IPS-15b (cell line): ENCODE data around the gene IMP4.

Source experiments
- H3K27me3 ChIP-seq: one replicate; pipeline ENCODE4 v1.6.1; 2013; ENCODE audit warnings: low read length; ENCODE audit not compliant: control insufficient read depth, insufficient read depth
- H3K36me3 ChIP-seq: one replicate; pipeline ENCODE4 v1.6.1; 2013; ENCODE audit warnings: low read length; ENCODE audit not compliant: control insufficient read depth, insufficient read depth
- H3K4me1 ChIP-seq: one replicate; pipeline ENCODE4 v1.6.1; 2013; ENCODE audit warnings: mild to moderate bottlenecking, low read length; ENCODE audit not compliant: control insufficient read depth, insufficient read depth
- H3K4me3 ChIP-seq: one replicate; pipeline ENCODE4 v1.5.1; 2013; ENCODE audit warnings: low read depth, low read length
- H3K9ac ChIP-seq: one replicate; pipeline ENCODE4 v1.6.1; 2013; ENCODE audit warnings: low read depth, mild to moderate bottlenecking, low read length
- H3K9me3 ChIP-seq: one replicate; pipeline ENCODE4 v1.6.1; 2013; ENCODE audit warnings: mild to moderate bottlenecking, low read length; ENCODE audit not compliant: control insufficient read depth, insufficient read depth

Gene IMP4

GRCh38 chr2:130349174-130349573 is 6.5 kb downstream of the IMP4 start:
- Histone ChIP-seq H3K36me3 (peaks cover 35% of the 10 kb centered on the region), H3K9ac (no peak overlapping the region)

DNA sequence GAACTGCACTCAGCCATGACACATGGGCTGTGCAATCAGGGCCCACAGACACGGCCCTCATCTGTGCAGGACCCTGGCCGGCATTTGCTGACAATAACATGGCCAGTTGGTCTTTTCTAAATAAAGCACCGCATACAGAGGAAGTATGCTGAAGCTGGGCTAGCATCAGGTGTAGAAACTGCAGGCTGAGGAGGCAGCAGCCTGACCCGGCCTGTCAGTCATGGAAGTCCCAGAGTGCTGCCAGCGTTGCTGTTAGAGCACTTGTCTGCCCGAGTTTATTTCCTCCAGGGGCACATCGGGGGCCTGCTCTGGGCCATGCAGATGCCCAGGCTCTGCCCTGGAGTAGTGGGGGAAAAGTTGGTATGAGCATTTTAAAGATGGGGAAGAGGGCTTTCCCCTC is 9.0 kb downstream of the IMP4 start:
- H3K4me1 ChIP-seq = peaks cover 4% of the 10 kb centered on the region
- H3K27me3 ChIP-seq = peaks cover 29% of the 10 kb centered on the region
- no peaks in the 10 kb centered on the region for H3K9me3 ChIP-seq
- no peak overlapping the region for H3K9ac ChIP-seq
- H3K36me3 ChIP-seq = peaks cover 12% of the 10 kb centered on the region
- H3K4me3 ChIP-seq = no peak overlapping the region

More at GRCh38 chr2:130349174-130349573, 6.5 kb downstream of the IMP4 start:
- Histone ChIP-seq H3K4me1 (peaks cover 4% of the 10 kb centered on the region), H3K9me3 (no peaks in the 10 kb centered on the region), H3K27me3 (peaks cover 11% of the 10 kb centered on the region), H3K4me3 (no peak overlapping the region)

DNA sequence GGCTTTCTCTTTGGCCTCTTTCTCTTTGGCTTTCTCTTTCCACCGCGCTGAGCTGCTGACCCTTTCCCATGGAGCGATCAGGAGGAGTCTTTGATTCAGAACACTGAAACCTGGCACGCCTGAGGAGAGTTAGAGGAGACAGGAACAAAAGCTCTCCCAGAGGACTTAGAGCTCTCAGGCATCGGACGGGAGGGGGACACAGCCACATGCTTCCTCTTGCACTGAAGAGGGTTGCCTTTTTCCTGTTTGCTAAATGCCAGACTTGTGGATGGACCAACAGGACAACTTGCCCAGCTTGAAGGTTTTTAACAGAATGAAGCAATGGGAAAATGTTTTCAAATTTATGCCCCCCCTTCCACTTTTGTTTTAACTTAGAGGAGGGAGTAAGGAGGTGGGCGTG is 9.5 kb downstream of the IMP4 start:
- Histone ChIP-seq H3K4me1 (peaks cover 4% of the 10 kb centered on the region), H3K9ac (no peak overlapping the region), H3K27me3 (peaks cover 35% of the 10 kb centered on the region), H3K36me3 (peaks cover 7% of the 10 kb centered on the region), H3K9me3 (no peaks in the 10 kb centered on the region), H3K4me3 (no peak overlapping the region)

DNA sequence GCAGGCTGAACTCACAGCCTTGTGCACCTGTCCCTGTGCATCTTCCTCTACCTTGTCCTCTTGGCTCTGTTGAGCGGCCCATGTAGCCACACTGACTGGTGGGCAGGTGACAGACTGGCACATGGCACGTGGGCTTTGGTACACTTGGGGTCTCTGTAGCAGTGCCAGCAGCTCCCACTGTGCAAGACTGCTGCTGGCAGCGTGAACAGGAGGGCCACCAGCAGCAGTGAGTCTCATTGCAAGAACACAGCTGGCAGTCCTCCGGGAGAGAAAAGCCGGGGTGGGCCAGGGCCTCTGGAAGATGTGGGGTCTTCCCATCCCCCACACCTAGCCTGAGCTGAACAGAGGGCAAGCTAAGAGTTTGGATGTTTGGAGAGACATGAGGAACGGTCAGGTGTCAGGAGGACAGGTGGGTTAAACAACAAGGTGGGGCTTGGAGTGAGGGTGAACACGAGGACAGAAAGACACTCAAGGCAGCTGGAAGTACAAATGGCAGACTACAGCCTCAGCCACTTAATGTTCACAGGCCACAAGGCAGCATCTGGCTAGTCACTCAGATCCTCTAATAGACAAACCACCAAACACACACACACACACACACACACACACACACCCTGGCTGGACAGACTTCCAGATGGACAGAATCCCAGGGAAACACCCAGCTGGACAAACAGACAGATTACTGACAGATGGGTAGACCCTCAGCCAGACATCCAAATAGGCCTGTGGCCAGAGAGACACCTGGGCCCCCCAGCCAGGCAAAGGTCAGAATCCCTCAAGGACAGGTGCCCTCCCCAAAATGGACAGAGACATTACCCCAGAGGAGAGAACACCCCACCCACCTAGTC is 10.8 kb downstream of the IMP4 start:
- no peaks in the 10 kb centered on the region for H3K36me3 ChIP-seq
- H3K27me3 ChIP-seq = peaks cover 36% of the 10 kb centered on the region
- no peaks in the 10 kb centered on the region for H3K9me3 ChIP-seq
- peaks cover 4% of the 10 kb centered on the region for H3K4me1 ChIP-seq
- no peak overlapping the region for H3K4me3 ChIP-seq
- no peak overlapping the region for H3K9ac ChIP-seq

DNA sequence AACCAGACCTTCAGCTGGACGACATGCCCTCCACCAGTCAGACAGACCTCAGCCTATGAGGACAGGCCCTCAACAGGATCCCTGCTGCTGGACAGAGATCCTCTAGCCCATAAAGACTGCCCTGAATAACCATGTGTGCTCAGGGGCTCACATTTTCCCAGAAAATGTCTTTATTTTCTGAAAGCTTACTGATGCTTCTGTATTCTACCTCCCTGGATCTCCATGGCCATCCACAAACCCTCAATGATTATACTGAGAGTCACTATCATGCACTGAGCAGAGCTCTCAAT is 11.4 kb downstream of the IMP4 start:
- no peaks in the 10 kb centered on the region for H3K9me3 ChIP-seq
- peaks cover 36% of the 10 kb centered on the region for H3K27me3 ChIP-seq
- H3K4me3 ChIP-seq = no peak overlapping the region
- no peaks in the 10 kb centered on the region for H3K36me3 ChIP-seq
- H3K4me1 ChIP-seq = peaks cover 4% of the 10 kb centered on the region
- no peak overlapping the region for H3K9ac ChIP-seq

DNA sequence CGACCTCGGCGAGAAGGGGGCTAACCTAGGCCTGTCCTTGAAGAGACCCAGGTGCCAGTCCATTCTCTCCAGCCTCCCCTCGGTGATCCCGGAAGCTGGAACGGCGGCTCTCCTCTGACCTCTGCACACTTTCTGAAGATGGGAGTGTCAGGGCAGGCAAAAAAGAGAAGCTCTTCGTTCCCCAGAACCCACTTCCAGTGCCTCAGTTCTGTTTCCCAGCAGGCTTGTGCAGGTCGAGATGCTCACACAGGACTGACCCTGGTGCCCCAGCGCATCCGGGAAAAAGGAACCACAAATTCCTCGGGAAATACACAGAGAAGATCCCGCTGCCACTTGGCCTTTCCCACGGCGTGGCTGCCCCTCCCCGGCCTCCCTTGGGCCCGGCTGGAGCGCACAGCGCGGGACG is 12.5 kb downstream of the IMP4 start:
- Histone ChIP-seq H3K9ac (no peak overlapping the region), H3K9me3 (no peaks in the 10 kb centered on the region), H3K36me3 (no peaks in the 10 kb centered on the region), H3K4me1 (peaks cover 4% of the 10 kb centered on the region), H3K27me3 (peaks cover 36% of the 10 kb centered on the region), H3K4me3 (peak overlapping the region; percentile 61)

GRCh38 chr2:130355578-130356431 is 13.1 kb downstream of the IMP4 start, which contains the start of gene PTPN18:
TSS of gene PTPN18 (plus strand) at chr2:130356056. CDS start at chr2:130356108, 52 bp downstream.
- Histone ChIP-seq H3K9me3 (no peaks in the 10 kb centered on the region), H3K4me3 (peak within 1 kb of the TSS; percentile 61), H3K4me1 (peaks cover 4% of the 10 kb centered on the region), H3K36me3 (no peaks in the 10 kb centered on the region), H3K27me3 (peaks cover 36% of the 10 kb centered on the region), H3K9ac (peak within 1 kb of the TSS; percentile 5)

DNA sequence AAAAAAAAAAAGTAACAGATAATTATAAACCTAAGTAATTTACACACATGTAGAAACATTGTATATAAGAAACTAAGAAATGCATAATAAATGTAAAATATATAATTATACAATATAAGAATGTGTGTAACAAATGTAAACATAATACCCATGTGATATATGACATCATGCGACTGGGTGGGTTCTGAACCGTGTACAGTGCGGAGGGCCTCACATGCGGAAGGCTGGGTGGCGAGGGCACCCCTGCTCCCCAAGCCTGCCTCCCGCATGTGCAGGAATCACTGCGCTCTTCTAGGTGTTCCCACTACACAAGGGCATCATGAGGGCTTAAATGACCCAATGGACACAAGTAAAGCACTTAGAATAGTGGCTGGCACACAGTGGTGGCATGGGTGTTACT is 15.2 kb downstream of the IMP4 start:
- H3K27me3 ChIP-seq = peaks cover 36% of the 10 kb centered on the region
- H3K4me1 ChIP-seq = no peaks in the 10 kb centered on the region
- no peak overlapping the region for H3K4me3 ChIP-seq
- no peak overlapping the region for H3K9ac ChIP-seq
- no peaks in the 10 kb centered on the region for H3K9me3 ChIP-seq
- no peaks in the 10 kb centered on the region for H3K36me3 ChIP-seq

DNA sequence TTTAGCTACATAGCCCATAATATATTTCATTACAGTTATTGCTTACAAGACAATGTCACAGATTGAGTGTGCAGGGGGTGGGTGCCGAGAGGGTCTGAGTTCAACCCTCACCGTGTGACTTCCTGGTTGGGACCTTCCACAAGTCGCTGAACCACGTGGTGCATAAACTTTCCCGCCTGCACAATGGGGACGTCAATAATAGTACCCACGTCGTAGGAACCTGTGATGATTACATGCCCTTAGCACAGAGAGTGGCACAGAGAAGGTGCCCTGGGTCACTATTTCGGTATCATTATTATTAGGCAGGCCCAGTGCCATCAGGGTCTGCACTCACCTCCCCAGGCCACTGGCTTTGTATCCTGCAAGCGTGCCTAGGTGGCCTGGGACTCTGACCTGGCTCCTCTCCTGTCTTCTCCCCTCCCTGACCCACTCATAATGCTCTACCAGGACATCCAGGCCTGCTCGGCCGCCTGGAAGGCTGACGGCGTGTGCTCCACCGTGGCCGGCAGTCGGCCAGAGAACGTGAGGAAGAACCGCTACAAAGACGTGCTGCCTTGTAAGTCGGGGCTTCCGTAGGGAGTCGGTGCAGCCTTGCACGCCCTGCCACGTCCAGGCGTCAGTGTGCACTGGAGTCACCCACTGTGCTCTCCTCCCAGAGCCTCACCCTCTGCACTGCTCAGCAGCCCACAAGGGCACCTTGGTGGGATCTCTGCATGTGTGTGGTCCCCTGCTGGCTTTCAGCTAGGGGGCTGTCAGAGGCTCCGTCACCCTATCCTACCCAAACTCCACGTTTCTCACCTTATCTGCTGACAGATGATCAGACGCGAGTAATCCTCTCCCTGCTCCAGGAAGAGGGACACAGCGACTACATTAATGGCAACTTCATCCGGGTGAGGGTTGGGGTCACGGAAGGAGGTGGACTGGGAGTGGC is 16.0 kb downstream of the IMP4 start:
- no peaks in the 10 kb centered on the region for H3K4me1 ChIP-seq
- no peak overlapping the region for H3K4me3 ChIP-seq
- no peaks in the 10 kb centered on the region for H3K9me3 ChIP-seq
- no peak overlapping the region for H3K9ac ChIP-seq
- H3K27me3 ChIP-seq = peaks cover 29% of the 10 kb centered on the region
- H3K36me3 ChIP-seq = no peaks in the 10 kb centered on the region

DNA sequence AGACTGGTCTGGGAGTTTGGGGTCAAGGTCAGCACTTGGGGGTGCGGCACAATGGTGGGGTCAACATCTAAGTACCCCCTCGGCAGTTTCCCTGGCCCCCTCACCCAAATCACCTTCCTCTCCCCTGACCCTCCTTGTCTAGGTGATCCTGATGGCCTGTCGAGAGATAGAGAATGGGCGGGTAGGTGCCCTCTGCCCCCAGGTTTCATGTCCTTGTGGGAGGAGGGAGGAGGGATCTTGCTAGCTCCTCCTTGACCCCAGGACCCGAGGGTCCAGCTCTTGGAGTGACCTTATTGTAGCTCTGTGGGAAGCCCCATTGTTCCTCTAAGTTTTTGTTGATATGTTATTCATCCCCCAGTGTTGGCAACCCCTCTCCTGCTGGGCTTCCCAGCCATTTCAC is 16.8 kb downstream of the IMP4 start:
- Histone ChIP-seq H3K9ac (no peak overlapping the region), H3K4me3 (no peak overlapping the region), H3K4me1 (no peaks in the 10 kb centered on the region), H3K27me3 (peaks cover 22% of the 10 kb centered on the region), H3K9me3 (no peaks in the 10 kb centered on the region), H3K36me3 (no peaks in the 10 kb centered on the region)

DNA sequence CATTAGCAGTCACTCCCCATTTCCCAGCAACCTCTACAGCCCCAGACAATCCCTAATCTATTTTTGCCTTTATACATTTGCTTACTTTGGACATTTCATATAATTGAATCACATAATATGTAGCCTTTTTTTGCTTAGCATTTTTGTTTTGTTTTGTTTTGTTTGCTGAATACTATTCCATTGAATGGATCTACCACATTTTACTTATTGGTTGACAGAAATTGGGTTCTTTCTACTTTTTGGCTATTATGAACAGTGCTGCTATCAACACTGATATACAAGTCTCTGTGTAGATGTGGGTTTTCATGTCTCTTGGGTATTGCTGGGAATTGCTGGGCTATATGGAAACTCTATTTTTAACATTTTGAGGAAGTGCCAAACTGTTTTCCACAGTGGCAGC is 20.8 kb downstream of the IMP4 start:
- Histone ChIP-seq H3K4me3 (no peak overlapping the region), H3K9ac (no peak overlapping the region), H3K27me3 (no peaks in the 10 kb centered on the region), H3K4me1 (no peaks in the 10 kb centered on the region), H3K36me3 (no peaks in the 10 kb centered on the region), H3K9me3 (no peaks in the 10 kb centered on the region)
